Stimulated activated CD8-positive, alpha-beta memory T cell treated with anti-CD3 and anti-CD28 coated beads, Interleukin-7, amount 100 ng/mL, for 1 hour (primary cell): ENCODE measurements around the gene DTWD2.
"Not testable (repeated sequence)": the region's sequence is repeated elsewhere in the genome, so short reads cannot be mapped to it uniquely, and the experiment has no call there.

Experiments used
- DNase-seq, 2 donors: peaks; one replicate each; pipeline ENCODE4 v3.0.0-alpha.2; 2020; ENCODE audit warnings: low read depth in 2 of 2

DTWD2 gene, protein sequence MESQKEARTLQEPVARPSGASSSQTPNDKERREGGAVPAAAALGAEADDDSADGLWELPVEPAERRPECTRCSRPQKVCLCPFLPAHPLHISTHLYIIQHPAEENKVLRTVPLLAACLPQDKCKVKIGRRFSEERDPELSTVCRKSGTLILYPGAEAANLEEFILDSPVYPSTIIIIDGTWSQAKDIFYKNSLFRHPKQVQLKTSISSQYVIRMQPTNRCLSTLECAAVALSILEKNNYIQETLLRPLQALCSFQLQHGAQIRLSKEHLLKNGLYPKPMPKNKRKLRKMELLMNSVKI

DNA sequence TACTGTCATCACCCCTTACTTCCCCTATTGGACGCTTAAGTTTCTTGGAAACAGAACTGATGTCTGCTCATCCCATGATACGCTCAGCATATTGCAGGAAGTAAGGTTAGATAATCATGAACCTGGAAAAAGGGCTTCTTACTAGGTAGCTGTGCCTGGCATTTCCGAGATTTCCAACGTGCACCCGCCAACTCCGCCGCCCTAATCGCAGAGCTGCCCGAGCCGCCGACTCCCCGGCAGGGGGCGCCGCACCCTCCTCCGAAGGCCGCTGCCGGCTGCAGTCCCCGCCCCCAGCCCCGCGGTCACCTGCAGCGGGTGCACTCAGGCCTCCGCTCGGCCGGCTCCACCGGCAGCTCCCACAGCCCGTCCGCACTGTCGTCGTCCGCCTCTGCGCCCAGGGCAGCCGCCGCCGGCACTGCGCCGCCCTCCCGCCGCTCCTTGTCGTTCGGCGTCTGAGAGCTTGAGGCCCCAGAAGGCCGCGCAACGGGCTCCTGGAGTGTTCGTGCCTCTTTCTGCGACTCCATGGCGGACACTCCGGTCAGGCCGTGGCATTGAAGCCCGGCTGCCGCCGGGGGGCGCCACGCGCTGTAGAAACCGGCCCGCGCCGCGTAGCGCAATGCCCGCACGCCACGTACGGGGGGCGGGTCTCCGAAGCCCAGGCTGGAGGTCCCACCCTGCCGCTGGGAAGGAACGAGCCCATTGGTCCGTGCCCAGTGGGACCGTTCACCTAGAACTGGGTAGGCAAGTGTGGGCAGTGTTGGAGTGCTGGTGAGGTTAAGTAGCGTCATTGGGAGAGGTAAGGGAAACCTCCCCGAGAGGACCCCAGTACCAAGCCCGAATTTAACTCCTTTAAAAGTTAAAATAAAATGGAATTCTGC, at the start of gene DTWD2:
Gene DTWD2 (minus strand): TSS at position 560 of the 878 bp plus-strand sequence. CDS start 36 bp downstream, at position 524.
- peak; percentile 78 to 82 for DNase-seq

DNA sequence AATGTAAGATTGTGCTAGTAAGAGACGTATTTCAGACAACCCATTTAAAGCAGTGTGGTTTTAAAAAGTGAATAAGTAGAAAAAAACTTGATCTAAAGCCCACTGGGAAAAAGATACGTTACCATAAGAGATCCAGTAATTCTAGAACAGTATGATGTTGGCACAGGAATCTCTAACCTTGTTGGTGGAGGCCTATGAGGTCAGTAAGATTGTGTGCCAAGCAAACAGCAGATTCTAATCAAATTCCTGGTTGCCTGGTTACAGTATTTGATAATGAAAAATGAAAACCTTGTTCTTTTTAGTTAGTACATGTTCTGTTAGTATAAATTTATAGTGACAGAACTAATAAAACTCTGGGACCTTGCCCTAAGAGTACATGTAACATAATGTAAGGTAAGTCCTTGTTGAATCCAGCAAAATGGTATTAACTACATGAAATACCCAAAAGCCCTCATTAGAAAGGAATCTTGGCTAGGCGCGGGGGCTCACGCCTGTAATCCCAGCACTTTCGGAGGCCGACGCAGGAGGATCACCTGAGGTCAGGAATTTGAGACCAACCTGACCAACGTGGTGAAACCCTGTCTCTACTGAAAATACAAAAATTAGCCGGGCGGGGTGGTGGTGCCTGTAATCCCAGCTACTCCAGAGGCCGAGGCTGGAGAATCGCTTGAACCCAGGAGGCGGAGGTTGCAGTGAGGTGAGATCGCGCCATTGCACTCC, 49.3 kb upstream of the DTWD2 start:
- DNase-seq: no peak

DNA sequence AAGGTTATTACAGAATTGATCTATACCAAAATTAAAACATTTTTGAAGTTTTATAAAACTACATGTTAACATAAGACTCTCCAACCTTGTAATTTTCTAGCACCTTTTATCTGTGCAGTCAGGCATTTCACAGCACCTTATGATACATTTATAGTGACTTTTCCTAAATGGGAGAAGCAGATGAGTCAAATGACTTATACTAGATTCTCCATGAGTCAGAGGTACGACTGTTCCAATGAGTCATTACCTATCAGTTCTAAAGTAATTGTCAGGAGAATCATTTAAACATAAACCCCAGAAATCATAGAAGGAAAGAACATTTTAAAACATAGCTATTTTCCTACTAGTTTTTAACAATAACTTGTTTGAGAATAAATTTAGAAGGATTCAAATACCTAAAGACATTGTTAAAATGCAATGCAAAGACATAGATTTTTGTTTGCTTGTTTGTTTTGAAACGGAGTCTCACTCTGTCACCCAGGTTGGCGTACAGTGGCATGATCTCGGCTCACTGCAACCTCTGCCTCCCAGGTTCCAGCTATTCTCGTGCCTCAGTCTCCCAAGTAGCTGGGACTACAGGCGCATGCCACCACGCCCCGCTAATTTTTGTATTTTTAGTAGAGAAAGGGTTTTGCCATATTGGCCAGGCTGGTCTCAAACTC, 47.9 kb upstream of the DTWD2 start:
- DNase-seq: no peak

DNA sequence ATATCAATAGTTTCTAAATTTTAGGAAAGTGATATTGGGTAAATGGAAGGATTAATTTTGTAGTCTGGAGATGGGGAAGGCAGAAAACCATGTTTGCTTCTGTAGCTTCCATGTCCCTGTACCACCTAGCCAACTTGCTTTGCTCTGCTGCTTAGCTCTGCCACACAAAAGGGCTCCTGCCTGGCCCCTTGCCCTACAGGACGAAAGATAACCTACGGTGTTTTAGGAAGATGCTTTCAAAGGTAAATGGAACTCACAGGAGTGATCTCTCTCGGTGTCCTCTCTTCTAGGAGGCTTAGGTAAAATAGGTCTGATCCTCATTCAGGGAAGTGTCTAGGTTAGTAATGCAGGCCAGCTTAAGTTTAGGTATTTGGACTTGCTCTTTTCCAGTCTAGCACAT, 44.8 kb upstream of the DTWD2 start:
- no peak for DNase-seq

DNA sequence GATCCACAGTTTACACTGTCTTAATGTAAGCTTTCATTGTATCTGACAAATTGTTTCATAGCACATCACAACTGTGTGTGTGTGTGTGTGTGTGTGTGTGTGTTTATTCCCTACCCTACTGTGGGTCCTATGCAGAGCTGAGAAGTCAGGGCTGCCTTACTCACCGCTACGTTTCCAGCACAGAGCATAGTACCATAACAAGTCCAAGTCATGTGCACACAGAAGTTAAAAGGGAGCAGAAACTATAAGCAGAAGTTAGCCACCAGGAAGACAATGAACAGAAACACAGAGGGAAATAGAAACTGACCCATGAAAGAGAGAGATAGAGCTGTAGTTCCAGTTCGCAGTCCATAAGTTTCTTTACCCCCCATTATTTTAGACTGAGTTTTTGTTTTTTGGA, 44.3 kb upstream of the DTWD2 start:
- no peak for DNase-seq

DNA sequence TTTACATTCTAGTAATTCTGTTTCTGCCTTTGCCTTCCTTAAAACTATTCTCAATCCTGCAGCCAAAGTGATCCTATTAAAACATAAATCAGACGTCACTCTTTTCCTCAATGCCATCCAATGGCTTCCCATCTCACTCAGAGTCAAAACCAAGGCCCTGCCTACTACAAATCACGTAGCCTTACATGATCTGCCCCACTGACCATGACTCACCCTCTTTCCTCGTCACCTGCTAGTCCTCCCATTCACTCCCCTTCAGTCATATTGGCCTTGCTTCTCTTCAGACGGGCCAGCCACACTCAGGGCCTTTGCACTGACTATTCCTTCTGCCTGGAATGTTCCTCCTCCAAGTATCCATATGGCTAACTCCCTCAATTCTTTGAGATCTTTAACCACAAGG, 43.6 kb upstream of the DTWD2 start:
- DNase-seq: no peak

DNA sequence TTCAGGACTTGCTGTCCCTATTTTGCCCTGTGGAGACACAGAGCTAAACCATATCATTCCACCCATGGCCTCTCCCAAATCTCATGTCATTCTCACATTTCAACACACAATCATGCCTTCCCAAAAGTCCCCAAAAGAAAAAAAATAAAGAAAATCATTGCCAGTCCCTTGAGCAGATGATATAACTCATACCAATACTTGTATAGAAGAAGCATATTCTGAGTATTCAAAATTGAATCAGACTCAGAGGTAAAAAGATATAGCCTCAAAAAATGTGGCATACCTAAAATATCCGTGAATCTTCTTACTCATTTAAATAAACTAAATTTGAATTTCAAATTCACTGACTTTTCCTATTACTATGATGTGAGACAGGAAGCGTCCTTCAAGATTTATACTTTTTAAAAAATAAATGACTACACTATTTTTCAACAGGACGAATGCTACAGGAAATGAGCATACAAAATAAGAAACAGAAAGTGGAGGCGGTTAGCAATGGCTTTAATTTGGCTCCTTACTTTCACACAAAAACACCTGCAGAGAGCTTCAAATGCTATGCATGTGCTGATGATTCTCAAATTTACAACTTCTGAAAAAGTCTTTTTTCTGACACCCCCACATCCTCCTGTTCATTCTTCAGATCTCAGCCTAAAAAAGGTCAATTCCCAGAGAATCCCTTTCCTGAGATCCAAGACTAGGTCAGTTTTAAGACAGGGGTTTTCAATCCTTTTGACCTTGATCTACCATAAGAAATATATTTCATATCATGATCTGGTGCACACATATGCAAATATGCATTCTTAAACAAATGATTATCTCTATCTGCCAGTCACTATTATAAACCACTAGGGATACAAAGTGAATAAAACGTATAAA, 42.9 kb upstream of the DTWD2 start:
- no peak for DNase-seq

DNA sequence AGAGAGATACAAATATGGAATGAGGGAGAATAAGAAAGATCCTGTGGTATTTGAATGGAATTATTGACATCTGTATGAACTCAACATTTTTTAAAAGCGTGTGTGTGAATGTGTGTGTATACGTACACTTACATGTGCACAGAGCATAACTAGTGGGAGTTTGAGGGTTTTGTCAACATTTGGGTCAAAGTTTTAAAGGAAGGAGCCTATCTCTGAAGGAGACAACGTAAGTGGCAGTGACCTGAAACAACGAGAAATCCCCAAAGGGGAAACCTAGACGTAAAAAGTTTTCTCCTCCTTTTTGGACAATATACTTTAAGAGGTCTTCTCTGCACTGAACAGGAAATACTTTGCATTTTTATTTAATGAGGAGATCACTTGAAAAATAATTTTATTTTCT, 40.2 kb upstream of the DTWD2 start:
- no peak for DNase-seq

DNA sequence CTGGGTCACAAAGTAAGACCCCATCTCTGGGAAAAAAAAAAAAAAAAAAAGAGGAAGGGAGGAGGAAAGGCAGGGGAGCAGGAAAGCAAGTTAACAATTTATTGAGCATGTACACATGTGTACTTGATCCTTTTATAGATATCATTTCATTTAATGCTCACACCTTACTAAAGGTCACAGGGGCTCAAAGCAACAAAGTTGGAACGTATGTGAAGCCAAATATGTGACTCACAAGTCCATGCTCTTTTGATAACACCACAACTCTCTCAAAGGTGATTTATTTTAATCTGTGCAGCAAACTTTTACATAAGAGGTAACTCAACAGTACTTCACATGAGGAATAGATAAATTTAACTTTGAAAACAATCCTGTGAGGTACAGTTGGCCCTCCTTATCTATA, 34.4 kb upstream of the DTWD2 start:
- DNase-seq: no peak

DNA sequence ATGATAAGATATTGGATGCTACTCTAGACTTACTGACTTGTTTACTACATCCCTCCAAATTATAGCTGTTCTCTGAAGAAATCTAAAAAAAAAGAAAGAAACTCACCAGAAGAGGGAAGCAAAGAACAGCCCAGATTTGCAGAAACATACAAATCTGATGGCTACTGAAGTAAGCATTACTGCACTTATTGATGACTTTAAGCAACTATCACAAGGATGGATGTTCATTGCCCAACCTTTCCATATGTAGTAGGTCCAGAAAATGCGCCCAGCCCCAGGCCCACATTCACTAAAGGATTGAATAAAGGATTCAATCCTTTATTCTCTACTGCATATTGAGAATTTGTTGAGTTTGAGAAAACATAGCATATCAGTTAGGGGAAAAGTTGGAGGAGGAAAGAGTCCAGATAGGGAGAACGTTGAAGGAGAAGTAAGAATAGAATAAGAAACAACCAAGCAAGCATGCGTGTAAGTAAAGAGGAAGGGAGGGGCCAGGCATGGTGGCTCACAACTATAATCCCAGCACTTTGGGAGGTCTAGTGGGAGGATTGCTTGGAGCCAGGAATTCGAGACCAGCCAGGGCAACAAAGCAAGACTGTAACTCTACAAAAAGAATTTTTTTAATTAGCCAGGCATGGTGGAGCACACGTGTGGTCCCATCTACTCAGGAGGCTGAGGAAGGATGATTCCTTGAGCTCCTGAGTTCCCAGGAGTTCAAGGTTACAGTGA, 33.8 kb upstream of the DTWD2 start:
- DNase-seq: no peak

DNA sequence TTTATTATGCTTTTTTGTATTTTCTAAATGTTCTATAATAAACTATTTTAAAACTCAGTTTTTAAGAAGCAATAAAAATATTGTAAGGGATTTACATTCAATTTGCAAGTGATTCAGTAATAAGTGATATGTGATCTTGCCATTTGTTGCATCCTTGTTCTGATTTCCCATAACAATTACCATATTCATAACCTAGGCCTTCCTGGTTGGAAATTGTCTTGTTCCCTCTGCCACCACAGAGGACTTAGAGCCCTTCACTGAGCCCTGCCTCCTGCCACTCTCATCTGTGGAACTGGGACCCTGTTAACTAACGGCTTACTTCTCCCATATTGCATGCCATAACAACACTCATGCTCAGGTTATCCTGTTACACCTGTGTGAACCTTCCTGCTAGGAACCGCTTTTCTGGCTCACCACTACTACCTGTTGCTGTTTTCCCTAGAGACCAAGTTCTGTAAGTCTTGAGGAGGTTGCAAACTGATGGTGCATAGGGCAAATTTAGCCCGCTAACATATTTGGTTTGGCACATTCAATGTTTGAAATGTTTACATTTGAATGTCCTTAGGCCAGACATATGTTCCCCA, 32.9 kb upstream of the DTWD2 start:
- no peak for DNase-seq

DNA sequence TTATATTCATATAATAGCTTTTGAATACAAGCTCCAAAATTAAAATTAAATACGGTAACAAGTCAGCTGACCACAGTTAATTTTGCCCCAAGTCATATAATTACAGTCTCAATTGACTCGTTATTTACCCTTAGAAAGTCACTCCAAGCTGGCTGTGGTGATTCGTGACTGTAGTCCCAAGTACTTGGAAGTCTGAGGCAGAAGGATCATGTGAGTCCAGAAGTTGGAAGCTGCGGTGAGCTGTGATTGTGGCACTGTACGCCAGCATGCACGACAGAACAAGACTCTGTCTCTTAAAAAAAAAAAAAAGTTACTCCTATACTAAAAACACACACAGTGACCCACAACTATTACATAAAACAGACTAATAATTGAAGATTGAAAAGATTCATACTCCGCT, 31.6 kb upstream of the DTWD2 start:
- DNase-seq: no peak

DNA sequence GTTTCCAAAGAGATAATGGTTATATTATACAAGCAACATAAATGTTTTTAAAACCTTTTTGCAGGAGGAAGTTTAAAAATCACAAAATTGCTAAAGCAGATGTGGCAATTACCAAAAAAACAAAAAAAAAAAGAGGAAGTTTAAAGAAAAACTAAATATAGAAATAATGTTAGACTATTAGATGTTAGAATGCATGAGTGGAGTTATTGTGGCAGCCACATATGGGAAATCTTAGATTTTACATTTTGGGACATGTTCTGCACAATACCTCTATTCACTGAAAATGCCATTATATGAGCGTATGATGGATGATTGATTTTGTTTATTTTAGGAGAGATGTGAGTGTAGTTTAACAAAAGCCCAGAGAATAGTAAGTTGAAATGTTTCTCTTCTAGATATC, 31.2 kb upstream of the DTWD2 start:
- no peak for DNase-seq

DNA sequence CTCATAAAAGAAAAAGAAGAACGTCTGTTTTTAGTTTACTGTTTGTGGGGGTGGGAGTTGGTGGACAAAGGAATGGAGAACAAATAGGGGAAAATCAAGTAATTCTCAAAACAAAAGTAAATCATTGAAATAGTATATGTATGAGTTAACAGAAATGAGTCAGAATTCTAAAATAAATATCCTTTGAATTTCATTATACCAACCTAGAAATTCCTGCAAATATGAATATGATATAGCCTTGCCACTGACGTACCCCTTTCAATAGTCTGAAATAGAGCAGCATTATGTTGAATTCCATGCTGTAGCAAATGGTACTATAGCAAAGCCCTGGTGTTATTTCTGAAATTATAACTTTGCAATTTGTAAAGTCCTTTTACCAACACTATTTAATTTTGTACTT, 29.6 kb upstream of the DTWD2 start:
- DNase-seq: no peak

DNA sequence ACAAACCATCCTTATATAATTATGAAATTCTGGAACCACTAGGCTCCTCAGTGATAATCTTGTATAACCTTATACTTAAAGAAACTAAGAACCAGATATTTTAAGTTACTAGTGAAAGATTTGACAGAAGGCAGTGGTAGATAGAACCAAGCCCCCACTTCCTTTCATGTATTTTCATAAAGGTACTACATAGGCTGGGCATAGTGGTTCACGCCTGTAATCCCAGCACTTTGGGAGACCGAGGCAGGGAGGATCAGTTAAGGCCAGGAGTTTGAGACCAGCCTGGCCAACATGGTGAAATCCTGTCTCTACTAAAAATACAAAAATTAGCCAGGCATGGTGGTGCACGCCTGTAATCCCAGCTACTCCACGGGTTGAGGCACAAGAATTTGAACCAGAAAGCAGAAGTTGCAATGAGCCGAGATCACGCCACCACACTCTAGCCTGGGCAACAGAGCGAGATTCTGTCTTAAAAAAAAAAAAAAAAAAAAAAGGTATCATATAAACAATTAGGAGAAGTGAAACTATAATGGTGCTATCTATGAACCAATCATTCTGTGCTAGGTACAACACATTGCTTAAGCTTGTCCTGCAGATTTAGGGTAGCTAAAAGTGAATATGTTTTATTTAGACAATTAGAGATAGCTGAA, 27.9 kb upstream of the DTWD2 start:
- no peak for DNase-seq

DNA sequence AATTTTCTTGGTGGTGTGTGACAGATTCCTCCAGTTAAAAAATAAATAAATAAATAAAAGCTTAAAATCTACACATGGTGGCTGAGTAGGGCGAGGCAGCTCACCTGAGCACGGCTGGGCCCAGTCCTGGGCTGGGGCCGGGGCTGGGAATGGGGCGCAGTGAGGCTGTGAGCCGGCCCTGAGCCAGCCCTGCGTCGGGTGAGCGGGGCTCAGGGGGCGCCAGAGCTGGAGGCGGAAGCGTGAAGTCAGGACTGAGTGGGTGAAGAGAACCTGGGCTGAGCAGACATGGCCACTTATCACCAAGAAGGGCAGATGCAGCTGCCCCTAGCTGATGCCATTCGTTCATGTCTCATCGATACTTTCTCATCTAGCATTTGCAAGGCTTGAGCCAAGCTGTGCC, 22.8 kb upstream of the DTWD2 start:
- DNase-seq: no peak

DNA sequence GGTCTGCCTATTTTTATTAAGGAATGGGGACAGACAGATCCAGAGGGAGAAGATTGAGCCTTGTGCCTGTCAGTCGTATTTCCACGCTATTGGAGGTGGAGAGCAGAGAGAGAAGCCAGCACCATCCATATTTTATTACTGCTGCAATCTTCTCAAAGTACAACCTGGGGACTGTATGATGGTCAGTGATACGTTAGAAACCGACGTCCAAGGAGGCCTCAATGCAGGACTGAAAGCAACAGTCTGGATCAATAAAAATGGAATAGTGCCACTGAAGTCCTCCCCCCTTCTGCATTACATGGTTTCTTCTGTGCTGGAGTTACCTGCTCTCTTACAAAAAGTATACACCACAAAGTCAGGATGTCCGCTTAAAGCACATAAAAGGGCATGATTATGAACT, 21.9 kb upstream of the DTWD2 start:
- no peak for DNase-seq

DNA sequence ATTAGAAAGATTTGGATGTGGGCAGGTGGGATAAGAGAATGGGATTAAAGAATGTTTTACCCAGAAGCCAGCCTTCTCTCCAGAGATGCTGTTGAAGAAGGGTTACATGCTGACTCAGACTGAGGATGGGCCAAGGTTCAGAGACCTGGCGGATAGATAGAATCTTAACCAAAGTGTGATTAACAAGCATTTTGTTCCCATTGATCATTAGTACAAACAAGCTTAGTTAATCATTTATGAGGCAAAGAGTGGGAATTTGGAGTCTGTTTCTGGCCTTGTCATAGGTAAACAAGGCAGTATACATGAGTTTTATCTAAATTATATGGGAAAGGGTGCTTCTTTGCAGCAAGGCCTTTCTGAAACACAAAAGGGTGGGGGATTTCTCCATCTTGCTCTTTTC, 20.8 kb upstream of the DTWD2 start:
- DNase-seq: no peak

DNA sequence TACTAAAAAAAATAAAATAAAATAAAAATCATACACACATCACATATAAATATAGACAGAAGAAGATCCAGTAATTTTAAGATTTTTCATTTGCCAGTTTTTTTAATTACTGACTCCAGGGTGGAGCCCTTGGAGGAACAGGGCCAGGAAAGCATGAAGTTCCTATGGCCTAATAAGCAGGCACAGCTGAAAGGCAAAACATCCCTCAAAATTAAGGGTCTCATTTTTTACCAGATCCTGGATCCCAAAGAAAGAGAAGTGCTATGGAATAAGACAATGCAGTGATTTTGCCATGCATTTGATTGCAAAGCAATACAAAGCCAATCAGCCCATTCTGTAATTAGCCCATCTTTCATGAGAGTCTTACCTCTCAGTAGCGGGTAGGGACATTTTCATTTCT, 11.3 kb upstream of the DTWD2 start:
- DNase-seq: no peak

DNA sequence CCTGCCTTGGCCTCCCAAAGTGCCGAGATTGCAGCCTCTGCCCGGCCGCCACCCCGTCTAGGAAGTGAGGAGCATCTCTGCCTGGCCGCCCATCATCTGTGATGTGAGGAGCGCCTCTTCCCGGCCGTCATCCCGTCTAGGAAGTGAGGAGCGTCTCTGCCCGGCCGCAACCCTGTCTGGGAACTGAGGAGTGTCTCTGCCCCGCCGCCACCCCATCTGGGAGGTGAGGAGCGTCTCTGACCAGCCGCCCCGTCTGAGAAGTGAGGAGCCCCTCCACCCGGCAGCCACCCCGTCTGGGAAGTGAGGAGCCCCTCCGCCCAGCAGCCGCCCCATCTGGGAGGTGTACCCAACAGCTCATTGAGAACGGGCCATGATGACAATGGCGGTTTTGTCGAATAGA, 10.5 kb upstream of the DTWD2 start:
- DNase-seq: not testable (repeated sequence)
